Activated CD8-positive, alpha-beta memory T cell treated with anti-CD3 and anti-CD28 coated beads, Interleukin-2, amount 10 ng/mL, durations not matched to agents 7 days and 5 days (primary cell): Measurements from ENCODE around the gene TMEM129. TPM values are rescaled to one million over a fixed set of nuclear protein-coding genes. Genes with fewer than 3 reads are reported as not detected.

ENCODE experiments used
- ATAC-seq: fragments of 150-1000 bp; cut with Tn5 transposase; one replicate; pipeline ENCODE4 v1.10.0; 2021; ENCODE audit warnings: moderate library complexity
- CTCF ChIA-PET: fragments of 350-600 bp; sonication (Branson Sonifier 250); formaldehyde crosslinking; loops from one replicate; lab custom pipeline; 2021; ENCODE audit warnings: antibody characterized with exemption; lab: Charles Lee
- DNase-seq: peaks from one replicate; pipeline ENCODE4 v3.0.0-alpha.2; 2020
- H3K27ac Mint-ChIP-seq: one replicate; pipeline ENCODE4 v1.8.0; 2021; ENCODE audit warnings: mild to moderate bottlenecking, mixed read lengths
- H3K27me3 Mint-ChIP-seq: one replicate; pipeline ENCODE4 v1.8.0; 2021; ENCODE audit warnings: mixed read lengths
- H3K36me3 Mint-ChIP-seq: one replicate; pipeline ENCODE4 v1.8.0; 2021; ENCODE audit warnings: mild to moderate bottlenecking, mixed read lengths
- H3K4me1 Mint-ChIP-seq: one replicate; pipeline ENCODE4 v1.8.0; 2021; ENCODE audit warnings: mixed read lengths
- H3K4me3 Mint-ChIP-seq: one replicate; pipeline ENCODE4 v1.8.0; 2021; ENCODE audit warnings: mild to moderate bottlenecking, moderate library complexity, mixed read lengths
- H3K9me3 Mint-ChIP-seq: one replicate; pipeline ENCODE4 v1.8.0; 2022; ENCODE audit warnings: low read depth, mixed read lengths
- total RNA-seq, 2 experiments: library from RNA; stranded (reverse); gene quantifications; one replicate each; pipeline ENCODE4 v1.2.3, GENCODE V29; 2021

The TMEM129 gene
- total RNA-seq, 2 experiments from 2014 or later, result 22.5 to 24.7 TPM

DNA sequence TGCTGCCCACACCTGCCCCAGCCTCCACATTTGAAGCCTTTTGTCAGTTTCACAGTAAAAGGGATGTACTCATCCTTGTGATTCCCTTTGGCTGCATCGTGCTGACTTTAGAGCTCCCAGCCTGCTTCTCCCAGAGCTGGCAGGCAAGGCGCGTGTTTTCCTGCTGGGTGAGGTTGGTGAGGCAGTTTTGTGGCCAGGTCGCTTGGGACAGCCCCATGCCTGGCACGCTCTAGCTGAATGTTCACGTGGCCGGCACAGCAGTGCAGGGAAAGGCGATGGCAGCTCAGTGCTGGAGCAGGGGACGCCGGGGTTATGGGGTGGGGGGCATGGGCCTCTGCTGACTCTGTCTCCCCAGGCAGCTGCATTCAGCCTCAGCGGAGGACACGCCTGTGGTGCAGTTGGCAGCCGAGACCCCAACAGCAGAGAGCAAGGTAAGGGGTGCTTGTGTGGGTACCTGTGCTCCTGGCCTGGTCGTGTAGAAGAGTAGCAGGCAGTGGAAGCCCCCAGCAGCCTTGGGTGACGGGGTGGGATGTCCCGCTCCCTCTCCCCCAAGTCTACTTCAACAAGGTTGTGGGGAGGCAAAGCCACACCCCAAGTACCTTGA, 9.5 kb upstream of the TMEM129 start:
- CTCF ChIA-PET, result interaction anchor here (1.7 to 15.1 kb wide), 6 partner anchors 10 to 169 kb away, joined by 3 to 278 read pairs (median 10); partner anchors contain the start of genes TACC3 and TMEM129
- Mint-ChIP-seq H3K27ac (no peak overlapping the region), H3K4me3 (no peak overlapping the region), H3K27me3 (no peaks in the 10 kb centered on the region), H3K9me3 (no peaks in the 10 kb centered on the region), H3K4me1 (peaks cover 49% of the 10 kb centered on the region), H3K36me3 (peaks cover 85% of the 10 kb centered on the region)
- ATAC-seq, result no peak
- DNase-seq, result no peak

DNA sequence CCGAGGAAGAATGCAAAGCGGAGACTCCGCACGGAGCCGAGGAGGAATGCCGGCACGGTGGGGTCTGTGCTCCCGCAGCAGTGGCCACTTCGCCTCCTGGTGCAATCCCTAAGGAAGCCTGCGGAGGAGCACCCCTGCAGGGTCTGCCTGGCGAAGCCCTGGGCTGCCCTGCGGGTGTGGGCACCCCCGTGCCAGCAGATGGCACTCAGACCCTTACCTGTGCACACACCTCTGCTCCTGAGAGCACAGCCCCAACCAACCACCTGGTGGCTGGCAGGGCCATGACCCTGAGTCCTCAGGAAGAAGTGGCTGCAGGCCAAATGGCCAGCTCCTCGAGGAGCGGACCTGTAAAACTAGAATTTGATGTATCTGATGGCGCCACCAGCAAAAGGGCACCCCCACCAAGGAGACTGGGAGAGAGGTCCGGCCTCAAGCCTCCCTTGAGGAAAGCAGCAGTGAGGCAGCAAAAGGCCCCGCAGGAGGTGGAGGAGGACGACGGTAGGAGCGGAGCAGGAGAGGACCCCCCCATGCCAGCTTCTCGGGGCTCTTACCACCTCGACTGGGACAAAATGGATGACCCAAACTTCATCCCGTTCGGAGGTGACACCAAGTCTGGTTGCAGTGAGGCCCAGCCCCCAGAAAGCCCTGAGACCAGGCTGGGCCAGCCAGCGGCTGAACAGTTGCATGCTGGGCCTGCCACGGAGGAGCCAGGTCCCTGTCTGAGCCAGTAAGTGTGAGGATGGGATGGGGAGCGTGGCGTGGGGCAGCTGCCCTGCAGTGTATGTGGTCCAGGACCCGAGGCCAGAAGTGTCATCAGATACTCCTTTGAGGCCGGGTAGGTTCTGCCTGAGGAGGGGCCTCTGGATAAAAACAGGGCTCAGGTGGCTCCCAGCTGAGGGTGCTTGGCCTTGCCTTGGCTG, 7.2 kb upstream of the TMEM129 start:
- Mint-ChIP-seq H3K27ac (no peak overlapping the region), H3K4me1 (peaks cover 69% of the 10 kb centered on the region), H3K4me3 (no peak overlapping the region), H3K36me3 (peaks cover 83% of the 10 kb centered on the region), H3K9me3 (no peaks in the 10 kb centered on the region), H3K27me3 (no peaks in the 10 kb centered on the region)
- DNase-seq, result peak; percentile 38
- CTCF ChIA-PET, result interaction anchor here (1.8 to 15.1 kb wide), 6 partner anchors 7 to 39 kb away, joined by 4 to 278 read pairs (median 10); partner anchors contain the start of genes TACC3 and TMEM129
- no peak for ATAC-seq

DNA sequence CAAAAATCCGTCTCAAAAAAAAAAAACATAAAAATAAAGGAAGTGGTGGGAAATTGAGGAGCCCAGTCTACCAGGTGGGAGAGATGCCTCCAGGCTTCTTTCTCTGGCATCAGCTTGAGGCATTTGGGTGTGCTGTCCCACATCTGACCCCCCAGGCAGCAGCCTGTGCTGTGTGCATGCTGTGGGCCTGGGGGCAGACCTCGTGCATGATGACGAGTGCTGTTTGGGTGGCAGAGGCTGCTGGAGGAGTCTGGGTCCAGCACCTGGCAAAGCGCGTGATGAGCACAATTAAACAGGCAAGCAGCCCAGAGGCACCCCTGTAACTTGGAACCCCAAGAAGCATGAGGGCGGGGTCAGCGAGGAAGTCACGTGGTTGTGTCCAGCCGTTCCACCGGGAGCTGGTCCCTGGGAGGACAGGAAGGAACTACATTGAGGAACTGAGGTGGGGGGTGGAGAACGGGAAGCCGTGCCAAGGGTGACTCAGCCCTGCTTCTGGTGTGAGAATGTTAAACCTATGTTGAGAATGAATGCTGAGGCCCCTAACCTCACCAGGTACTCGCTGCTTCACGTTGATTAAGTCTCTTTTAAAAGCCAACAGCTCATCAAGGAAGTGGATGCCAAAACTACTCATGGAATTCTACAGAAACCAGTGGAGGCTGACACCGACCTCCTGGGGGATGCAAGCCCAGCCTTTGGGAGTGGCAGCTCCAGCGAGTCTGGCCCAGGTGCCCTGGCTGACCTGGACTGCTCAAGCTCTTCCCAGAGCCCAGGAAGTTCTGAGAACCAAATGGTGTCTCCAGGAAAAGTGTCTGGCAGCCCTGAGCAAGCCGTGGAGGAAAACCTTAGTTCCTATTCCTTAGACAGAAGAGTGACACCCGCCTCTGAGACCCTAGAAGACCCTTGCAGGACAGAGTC, 6.3 kb upstream of the TMEM129 start:
- ATAC-seq, result no peak
- peaks cover 83% of the 10 kb centered on the region for H3K36me3 Mint-ChIP-seq
- H3K9me3 Mint-ChIP-seq, result no peaks in the 10 kb centered on the region
- no peak for DNase-seq
- H3K4me1 Mint-ChIP-seq, result peaks cover 71% of the 10 kb centered on the region
- CTCF ChIA-PET, result interaction anchor here (1.2 to 15.1 kb wide), 5 partner anchors 15 to 130 kb away, joined by 3 to 278 read pairs (median 10); partner anchors contain the start of gene SLBP
- no peak overlapping the region for H3K27ac Mint-ChIP-seq
- no peaks in the 10 kb centered on the region for H3K27me3 Mint-ChIP-seq
- H3K4me3 Mint-ChIP-seq, result no peak overlapping the region

DNA sequence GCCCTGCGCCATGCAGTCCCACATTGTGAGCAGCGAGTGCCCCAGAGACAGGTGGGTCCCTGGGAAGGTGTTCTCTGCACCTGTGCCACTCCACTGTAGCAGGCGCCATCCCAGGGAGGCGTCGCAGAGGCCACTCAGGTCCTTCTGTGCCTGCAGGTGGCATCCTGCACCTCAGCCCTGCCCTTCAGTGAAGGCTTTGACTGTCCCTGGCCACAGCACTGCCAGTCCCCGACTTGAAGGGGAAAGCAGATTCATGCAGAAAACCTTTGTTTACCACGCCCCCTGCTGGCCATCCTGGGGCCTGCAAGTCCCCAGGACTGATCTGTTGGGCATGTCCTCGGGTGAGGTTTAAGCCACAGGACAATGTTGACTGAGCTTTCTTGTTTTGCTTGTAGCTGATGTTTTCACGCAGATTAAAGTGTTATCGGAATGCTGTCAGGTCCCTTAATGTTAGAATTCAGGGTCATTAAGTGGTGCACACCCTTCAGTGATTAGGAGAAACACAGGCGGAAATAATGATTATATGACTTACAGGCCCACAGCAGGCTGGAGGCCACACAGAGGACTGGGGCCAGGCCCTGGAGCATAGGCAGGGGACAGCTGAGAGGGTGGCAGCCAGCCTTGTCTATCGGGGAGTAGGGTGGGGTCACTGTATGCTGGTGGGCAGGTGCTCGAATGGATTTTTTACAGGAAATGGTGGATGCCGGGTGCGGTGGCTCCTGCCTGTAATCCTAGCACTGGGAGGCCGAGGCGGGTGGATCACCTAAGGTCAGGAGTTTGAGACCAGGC, 5.2 kb upstream of the TMEM129 start:
- peaks cover 81% of the 10 kb centered on the region for H3K36me3 Mint-ChIP-seq
- ATAC-seq (peak; percentile 26), DNase-seq (peak; percentile 92)
- peaks cover 69% of the 10 kb centered on the region for H3K4me1 Mint-ChIP-seq
- no peak overlapping the region for H3K4me3 Mint-ChIP-seq
- peak overlapping the region; percentile 74 for H3K27ac Mint-ChIP-seq
- H3K27me3 Mint-ChIP-seq, result no peaks in the 10 kb centered on the region
- CTCF ChIA-PET, result interaction anchor here (0.8 to 15.1 kb wide), 7 partner anchors 12 to 687 kb away, joined by 3 to 278 read pairs (median 9); partner anchors contain the start of gene SLBP
- no peaks in the 10 kb centered on the region for H3K9me3 Mint-ChIP-seq

DNA sequence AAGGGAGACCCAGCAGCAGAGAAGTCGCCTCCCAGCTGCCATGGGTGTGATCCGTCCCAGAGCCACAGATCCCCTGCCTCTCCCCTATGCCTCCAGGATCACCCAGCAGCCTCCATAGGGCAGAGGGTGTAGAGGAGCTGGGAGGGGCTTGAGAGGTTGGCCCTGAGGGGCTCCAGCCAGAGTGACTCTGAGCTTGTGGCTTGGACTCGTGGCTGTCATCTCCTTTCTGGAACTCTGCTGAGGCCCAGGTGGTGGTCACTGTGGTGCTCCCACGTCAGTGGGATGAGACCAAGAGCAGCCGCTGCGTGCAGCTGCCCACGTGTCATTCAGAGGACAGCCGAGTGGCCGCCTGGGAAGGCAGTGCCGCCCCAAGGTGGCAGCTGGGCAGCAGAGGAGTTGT, 4.4 kb upstream of the TMEM129 start:
- peaks cover 73% of the 10 kb centered on the region for H3K36me3 Mint-ChIP-seq
- peak overlapping the region; percentile 61 for H3K27ac Mint-ChIP-seq
- no peaks in the 10 kb centered on the region for H3K9me3 Mint-ChIP-seq
- CTCF ChIA-PET, result interaction anchor here (0.7 to 15.1 kb wide), 4 partner anchors 14 to 136 kb away, joined by 3 to 278 read pairs (median 24); partner anchors contain the start of gene SLBP
- no peaks in the 10 kb centered on the region for H3K27me3 Mint-ChIP-seq
- DNase-seq (no peak), ATAC-seq (no peak)
- H3K4me1 Mint-ChIP-seq, result peaks cover 61% of the 10 kb centered on the region
- H3K4me3 Mint-ChIP-seq, result no peak overlapping the region

DNA sequence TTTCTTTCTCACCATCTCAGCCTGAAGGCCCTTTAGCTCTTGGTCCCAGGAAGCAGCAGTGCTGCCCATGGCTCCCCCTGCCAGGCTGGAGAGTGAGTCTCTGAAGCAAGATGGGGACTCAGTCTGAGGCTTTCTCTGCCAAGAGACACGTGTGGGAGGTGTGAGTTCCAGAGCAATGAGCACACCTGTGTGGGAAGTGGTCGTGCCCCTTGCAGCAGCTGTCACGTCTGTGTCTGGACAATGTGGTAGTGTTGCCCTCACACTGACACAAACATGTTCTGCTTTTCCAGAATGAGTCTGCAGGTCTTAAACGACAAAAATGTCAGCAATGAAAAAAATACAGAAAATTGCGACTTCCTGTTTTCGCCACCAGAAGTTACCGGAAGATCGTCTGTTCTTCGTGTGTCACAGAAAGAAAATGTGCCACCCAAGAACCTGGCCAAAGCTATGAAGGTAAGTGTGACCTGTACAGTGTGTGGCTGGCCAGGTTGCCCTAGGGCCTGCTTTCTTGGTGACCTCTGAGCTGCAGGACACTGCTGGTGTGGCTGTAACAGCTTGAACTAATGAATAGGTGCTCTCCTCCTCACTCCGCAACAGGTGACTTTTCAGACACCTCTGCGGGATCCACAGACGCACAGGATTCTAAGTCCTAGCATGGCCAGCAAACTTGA, 2.1 kb upstream of the TMEM129 start:
- Mint-ChIP-seq H3K4me1 (peaks cover 58% of the 10 kb centered on the region), H3K36me3 (peaks cover 58% of the 10 kb centered on the region), H3K27ac (peak overlapping the region; percentile 98), H3K9me3 (no peaks in the 10 kb centered on the region), H3K27me3 (no peaks in the 10 kb centered on the region), H3K4me3 (peak overlapping the region; percentile 99)
- DNase-seq, result peak; percentile 64
- CTCF ChIA-PET, result interaction anchor here (1.0 to 15.1 kb wide), 7 partner anchors 11 to 434 kb away, joined by 3 to 278 read pairs (median 15); partner anchors contain the start of genes MAEA and SLBP
- ATAC-seq, result no peak

DNA sequence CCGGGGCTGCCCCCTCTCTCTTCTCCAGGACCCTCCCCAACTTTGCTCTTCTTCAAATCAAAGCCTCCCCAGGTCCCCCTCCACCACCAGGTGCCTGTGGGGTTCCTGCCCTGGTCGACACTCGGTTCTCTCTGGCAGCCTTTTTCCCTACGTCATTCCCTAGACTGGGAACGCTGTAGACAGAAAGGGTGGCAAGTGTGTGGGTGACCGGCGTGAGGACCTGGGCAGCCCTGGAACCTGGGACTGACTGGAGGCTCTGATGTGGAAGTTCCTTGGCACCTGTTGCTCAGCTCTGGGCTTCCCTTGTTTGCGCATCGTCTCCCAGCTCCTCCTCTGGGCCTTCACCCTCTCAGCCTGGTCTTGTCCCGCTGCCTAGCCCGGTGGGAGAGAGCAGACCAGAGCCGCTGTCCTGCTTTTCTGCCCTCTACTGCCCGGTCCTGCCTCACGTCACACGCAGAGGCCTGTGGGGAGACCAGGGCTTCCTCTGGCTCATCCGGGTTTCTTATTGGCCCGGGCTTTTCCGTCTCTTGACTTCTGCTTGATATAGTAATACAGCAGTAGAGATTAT, 1.5 kb upstream of the TMEM129 start:
- DNase-seq, result peak; percentile 61
- Mint-ChIP-seq H3K27ac (peak overlapping the region; percentile 98), H3K9me3 (no peaks in the 10 kb centered on the region), H3K4me1 (peaks cover 57% of the 10 kb centered on the region), H3K36me3 (peaks cover 56% of the 10 kb centered on the region), H3K4me3 (peak overlapping the region; percentile 99), H3K27me3 (no peaks in the 10 kb centered on the region)
- CTCF ChIA-PET, result interaction anchor here (1.0 to 15.1 kb wide), 8 partner anchors 10 to 433 kb away, joined by 3 to 278 read pairs (median 10); partner anchors contain the start of genes MAEA and SLBP
- no peak for ATAC-seq

DNA sequence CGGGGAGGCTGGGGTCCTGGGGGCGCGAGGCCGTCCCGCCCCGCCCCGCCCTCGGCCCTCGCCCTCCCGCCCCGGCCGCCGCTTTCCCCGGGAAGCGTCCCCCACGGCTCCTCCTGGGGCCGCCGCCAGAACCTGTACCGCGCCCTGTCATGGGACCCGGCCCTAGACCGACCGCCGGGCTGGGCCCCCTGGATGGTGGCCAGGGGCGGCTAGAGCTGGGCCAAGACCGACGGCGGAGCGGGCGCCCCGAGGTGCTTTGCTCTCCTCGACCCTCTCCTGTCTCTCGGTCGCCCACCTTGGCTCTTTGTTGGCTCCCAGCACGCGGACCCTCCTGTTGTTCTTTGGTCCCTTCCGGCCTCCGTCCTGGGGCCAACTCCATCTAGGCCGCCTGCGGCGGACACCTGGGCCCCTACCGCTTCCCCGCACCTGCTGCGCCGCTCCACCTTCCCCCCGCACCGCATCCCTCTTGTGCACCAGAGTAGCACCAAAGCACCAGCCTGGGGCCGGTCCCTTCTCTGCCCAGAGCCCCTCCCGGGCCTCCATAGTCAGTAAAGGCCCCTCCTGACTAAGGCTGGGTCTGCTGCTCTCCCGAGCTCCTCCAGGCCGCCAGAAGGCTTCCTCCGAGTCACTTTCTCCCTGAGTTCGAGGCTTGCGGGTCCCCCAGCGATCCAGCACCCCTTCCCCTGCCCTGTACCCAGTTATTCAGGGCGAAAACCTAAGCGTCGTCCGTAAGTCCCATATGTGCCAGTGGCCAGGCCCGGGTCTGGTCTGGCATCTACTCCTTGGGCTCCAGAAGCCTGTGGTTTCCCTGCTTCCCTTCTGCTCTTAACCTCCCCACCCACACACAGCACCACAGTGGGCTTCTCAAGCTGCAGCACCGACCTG, 785 bp upstream of the TMEM129 start:
- Mint-ChIP-seq H3K36me3 (peaks cover 49% of the 10 kb centered on the region), H3K27ac (peak overlapping the region; percentile 98), H3K27me3 (no peaks in the 10 kb centered on the region), H3K9me3 (no peaks in the 10 kb centered on the region), H3K4me3 (peak overlapping the region; percentile 99), H3K4me1 (peaks cover 52% of the 10 kb centered on the region)
- no peak for DNase-seq
- ATAC-seq, result no peak
- CTCF ChIA-PET, result interaction anchor here (0.9 to 15.1 kb wide), 8 partner anchors 8 to 88 kb away, joined by 3 to 278 read pairs (median 14); partner anchors contain the start of gene SLBP

DNA sequence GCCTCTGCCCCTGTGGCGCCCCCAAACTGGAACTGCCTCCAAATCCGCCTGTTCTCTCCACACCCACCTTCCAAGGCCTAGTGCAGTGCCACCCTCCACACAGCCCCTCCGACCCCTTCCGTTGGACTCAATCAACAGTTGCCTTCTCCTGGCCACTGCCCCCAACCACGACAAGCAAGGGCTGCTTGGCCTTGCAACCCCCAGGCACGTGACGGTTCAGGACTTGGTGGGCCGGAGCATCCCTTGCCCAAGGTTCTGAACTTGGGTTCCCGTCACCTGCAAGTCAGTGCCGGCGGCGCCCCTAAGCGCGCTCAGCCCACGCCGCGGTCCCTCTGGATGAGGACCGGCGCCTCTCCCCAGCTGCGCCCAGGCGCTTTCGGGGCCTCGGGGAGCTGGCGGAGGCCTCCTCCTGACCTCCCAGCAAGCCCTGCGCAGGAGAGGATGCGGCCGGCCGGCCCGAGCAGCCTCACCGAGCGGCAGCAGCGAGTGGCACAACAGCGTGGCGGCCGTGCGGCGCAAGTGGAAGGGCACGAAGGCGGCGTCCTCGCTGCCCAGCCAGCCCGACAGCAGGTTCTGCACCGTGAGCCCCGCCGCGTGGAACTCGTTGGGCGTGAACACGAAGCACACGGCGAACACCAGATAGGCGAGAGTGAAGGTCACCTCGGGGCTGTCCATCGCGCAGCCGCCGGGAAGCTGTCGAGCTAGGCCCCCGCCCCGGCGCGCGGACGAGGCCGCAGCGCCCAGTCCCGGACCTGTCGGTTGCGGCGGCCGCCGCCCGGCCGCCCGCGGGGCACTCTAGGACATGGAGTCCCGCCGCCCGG, 750 bp downstream of the TMEM129 start:
- DNase-seq (peak; percentile 77), ATAC-seq (peak; percentile 31)
- CTCF ChIA-PET, result interaction anchor here (0.7 to 15.1 kb wide), 6 partner anchors 8 to 72 kb away, joined by 3 to 278 read pairs (median 14); partner anchors contain the start of gene SLBP
- H3K36me3 Mint-ChIP-seq, result peaks cover 40% of the 10 kb centered on the region
- H3K4me3 Mint-ChIP-seq, result peak overlapping the region; percentile 88
- peaks cover 48% of the 10 kb centered on the region for H3K4me1 Mint-ChIP-seq
- H3K27ac Mint-ChIP-seq, result peak overlapping the region; percentile 94
- H3K27me3 Mint-ChIP-seq, result no peaks in the 10 kb centered on the region
- no peaks in the 10 kb centered on the region for H3K9me3 Mint-ChIP-seq
